OCI-LY7 (cell line): ENCODE results near the gene MACC1.

Source experiments
- EZH2phosphoT487 ChIP-seq: fragments of 200-600 bp; sonication (generic); IDR thresholded peaks from 2 replicates; pipeline ENCODE4 v1.6.1; 2018; ENCODE audit warnings: low read depth, borderline replicate concordance, mild to moderate bottlenecking, mixed run types, antibody characterized with exemption, low read length, moderate library complexity, mixed read lengths
- TF ChIP-seq, protein P1 (sequence below): fragments of 200-600 bp; sonication (generic); conservative IDR thresholded peaks from 2 replicates; pipeline ENCODE4 v1.5.1; 2014; ENCODE audit warnings: mild to moderate bottlenecking, antibody characterized with exemption, low read length, moderate library complexity, mixed read lengths

DNA sequence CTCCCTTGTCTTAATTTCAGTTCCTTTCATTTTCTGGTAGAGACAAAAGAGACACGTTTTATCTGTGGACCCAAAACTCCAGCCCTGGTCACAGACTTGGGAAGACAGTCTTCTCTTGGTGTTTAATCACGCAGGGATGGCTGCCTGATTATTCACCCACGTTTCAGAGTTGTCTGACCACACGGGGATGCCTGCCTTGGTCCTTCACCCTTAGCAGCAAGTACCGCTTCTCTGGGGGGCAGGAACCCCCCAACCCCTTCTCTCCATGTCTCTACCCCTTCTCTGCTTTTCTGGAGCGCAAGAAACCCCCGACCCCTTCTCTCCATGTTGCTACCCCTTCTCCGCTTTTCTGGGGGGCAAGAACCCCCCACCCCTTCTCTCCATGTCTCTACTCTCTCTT, 95.8 kb downstream of the MACC1 start:
- TF ChIP-seq EZH2phosphoT487: no peak
- TF ChIP-seq, protein P1, sequence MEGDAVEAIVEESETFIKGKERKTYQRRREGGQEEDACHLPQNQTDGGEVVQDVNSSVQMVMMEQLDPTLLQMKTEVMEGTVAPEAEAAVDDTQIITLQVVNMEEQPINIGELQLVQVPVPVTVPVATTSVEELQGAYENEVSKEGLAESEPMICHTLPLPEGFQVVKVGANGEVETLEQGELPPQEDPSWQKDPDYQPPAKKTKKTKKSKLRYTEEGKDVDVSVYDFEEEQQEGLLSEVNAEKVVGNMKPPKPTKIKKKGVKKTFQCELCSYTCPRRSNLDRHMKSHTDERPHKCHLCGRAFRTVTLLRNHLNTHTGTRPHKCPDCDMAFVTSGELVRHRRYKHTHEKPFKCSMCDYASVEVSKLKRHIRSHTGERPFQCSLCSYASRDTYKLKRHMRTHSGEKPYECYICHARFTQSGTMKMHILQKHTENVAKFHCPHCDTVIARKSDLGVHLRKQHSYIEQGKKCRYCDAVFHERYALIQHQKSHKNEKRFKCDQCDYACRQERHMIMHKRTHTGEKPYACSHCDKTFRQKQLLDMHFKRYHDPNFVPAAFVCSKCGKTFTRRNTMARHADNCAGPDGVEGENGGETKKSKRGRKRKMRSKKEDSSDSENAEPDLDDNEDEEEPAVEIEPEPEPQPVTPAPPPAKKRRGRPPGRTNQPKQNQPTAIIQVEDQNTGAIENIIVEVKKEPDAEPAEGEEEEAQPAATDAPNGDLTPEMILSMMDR: no peak
